Neural progenitor cell (in vitro differentiated cells): ENCODE results near the gene UGGT1.

ENCODE experiments used
- EZH2 ChIP-seq: fragments of 200-600 bp; sonication (generic); IDR thresholded peaks from 2 replicates; pipeline ENCODE4 v1.6.1; 2017; ENCODE audit warnings: antibody characterized with exemption, mild to moderate bottlenecking, moderate library complexity
- TF ChIP-seq, protein P1 (sequence below): fragments of 200-600 bp; sonication (generic); IDR thresholded peaks from 2 replicates; pipeline ENCODE4 v1.5.1; 2017; ENCODE audit warnings: antibody characterized with exemption, mild to moderate bottlenecking

DNA sequence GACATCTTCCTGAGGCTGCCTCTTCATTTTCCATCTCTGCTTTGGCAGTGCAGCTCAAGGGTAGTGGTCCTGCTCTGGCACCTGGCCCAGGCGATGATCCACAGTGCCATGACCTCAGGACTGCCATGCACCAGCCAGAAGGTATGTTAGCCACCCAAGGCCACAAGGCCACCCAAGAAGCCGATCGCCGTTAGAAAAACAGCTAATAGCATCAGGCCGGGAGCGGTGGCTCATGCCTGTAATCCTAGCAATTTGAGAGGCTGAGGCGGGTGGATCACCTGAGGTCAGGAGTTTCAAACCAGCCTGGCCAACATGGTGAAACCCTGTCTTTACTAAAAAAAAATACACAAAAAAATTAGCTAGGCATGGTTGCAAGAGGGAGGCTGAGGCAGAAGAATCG, 28.4 kb upstream of the UGGT1 start:
- TF ChIP-seq, protein P1, sequence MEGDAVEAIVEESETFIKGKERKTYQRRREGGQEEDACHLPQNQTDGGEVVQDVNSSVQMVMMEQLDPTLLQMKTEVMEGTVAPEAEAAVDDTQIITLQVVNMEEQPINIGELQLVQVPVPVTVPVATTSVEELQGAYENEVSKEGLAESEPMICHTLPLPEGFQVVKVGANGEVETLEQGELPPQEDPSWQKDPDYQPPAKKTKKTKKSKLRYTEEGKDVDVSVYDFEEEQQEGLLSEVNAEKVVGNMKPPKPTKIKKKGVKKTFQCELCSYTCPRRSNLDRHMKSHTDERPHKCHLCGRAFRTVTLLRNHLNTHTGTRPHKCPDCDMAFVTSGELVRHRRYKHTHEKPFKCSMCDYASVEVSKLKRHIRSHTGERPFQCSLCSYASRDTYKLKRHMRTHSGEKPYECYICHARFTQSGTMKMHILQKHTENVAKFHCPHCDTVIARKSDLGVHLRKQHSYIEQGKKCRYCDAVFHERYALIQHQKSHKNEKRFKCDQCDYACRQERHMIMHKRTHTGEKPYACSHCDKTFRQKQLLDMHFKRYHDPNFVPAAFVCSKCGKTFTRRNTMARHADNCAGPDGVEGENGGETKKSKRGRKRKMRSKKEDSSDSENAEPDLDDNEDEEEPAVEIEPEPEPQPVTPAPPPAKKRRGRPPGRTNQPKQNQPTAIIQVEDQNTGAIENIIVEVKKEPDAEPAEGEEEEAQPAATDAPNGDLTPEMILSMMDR: no peak
- no peak for TF ChIP-seq EZH2
